Hepatocyte (in vitro differentiated cells): ENCODE results near the gene P2RX4. TPM values are rescaled to one million over a fixed set of nuclear protein-coding genes. Genes with fewer than 3 reads are reported as not detected.

Experiments
- DNase-seq: peaks from one replicate; pipeline ENCODE4 v3.0.0-alpha.2; 2016; ENCODE audit warnings: low spot score
- H2AFZ ChIP-seq: fragments of 200-600 bp; sonication (generic); 2 replicates; pipeline ENCODE4 v1.6.0; 2016; ENCODE audit warnings: antibody characterized with exemption, mild to moderate bottlenecking
- H3K27ac ChIP-seq: fragments of 200-600 bp; sonication (generic); 2 replicates; pipeline ENCODE4 v1.5.1; 2016; ENCODE audit warnings: mild to moderate bottlenecking
- H3K27me3 ChIP-seq: fragments of 200-600 bp; sonication (generic); 2 replicates; pipeline ENCODE4 v1.6.1; 2016
- H3K36me3 ChIP-seq: fragments of 200-600 bp; sonication (generic); replicated peaks from 2 replicates; pipeline ENCODE4 v1.5.1; 2016; ENCODE audit warnings: low read depth; ENCODE audit not compliant: insufficient read depth
- H3K4me1 ChIP-seq: fragments of 200-600 bp; sonication (generic); 2 replicates; pipeline ENCODE4 v1.5.1; 2016; ENCODE audit warnings: mild to moderate bottlenecking, moderate library complexity; ENCODE audit not compliant: insufficient read depth
- H3K4me2 ChIP-seq: fragments of 200-600 bp; sonication (generic); 2 replicates; pipeline ENCODE4 v1.6.0; 2016
- H3K4me3 ChIP-seq: fragments of 200-600 bp; sonication (generic); 2 replicates; pipeline ENCODE4 v1.5.1; 2016; ENCODE audit warnings: mild to moderate bottlenecking
- H3K79me2 ChIP-seq: fragments of 200-600 bp; sonication (generic); 2 replicates; pipeline ENCODE4 v1.6.0; 2017; ENCODE audit warnings: mild to moderate bottlenecking
- H3K9me2 ChIP-seq: fragments of 200-600 bp; sonication (generic); replicated peaks from 2 replicates; pipeline ENCODE4 v1.6.0; 2017; ENCODE audit warnings: mild to moderate bottlenecking; ENCODE audit not compliant: insufficient read depth
- H3K9me3 ChIP-seq: fragments of 200-600 bp; sonication (generic); 2 replicates; pipeline ENCODE4 v1.5.1; 2016; ENCODE audit warnings: low read depth, mild to moderate bottlenecking
- H4K20me1 ChIP-seq: fragments of 200-600 bp; sonication (generic); 2 replicates; pipeline ENCODE4 v1.6.0; 2016; ENCODE audit warnings: mild to moderate bottlenecking; ENCODE audit not compliant: insufficient read depth, poor library complexity, severe bottlenecking
- CTCF ChIP-seq: fragments of 200-600 bp; sonication (generic); IDR thresholded peaks from 2 replicates; pipeline ENCODE4 v1.5.1; 2016; ENCODE audit warnings: antibody characterized with exemption, mild to moderate bottlenecking; ENCODE audit not compliant: poor library complexity
- EZH2 ChIP-seq: fragments of 200-600 bp; sonication (generic); IDR thresholded peaks from 2 replicates; pipeline ENCODE4 v1.6.1; 2016; ENCODE audit warnings: antibody characterized with exemption, mild to moderate bottlenecking, borderline replicate concordance
- EZH2phosphoT487 ChIP-seq: fragments of 200-600 bp; sonication (generic); IDR thresholded peaks from one replicate; pipeline ENCODE4 v1.6.1; 2018; ENCODE audit warnings: antibody characterized with exemption, mild to moderate bottlenecking, low read depth, moderate library complexity; ENCODE audit not compliant: unreplicated experiment, severe bottlenecking
- WGBS: methylation state at CpG from one replicate; pipeline ENCODE4 v1.1.6; 2016; ENCODE audit warnings: low lambda C conversion rate; ENCODE audit errors: missing lambda C conversion rate; 5-methylcytosine and 5-hydroxymethylcytosine counted together
- polyA plus RNA-seq: library from polyadenylated mRNA; unstranded; fragments of >200 nt; fragmentation: Nextera tagmentation; extraction: Ambion mirVana; gene quantifications from 2 replicates; pipeline ENCODE4 v1.2.1, GENCODE V29; 2016
- total RNA-seq: library from RNA; depleted of rRNA; stranded (reverse); fragments of >200 nt; gene quantifications from 2 replicates; pipeline ENCODE4 v1.2.3, GENCODE V29; 2014

Gene P2RX4
- total and polyA plus RNA-seq, 2 experiments from 2014 or later, result 81.8 to 94.6 TPM

GRCh38 chr12:121248622-121249021 is 38.7 kb downstream of the P2RX4 start:
- no peak for DNase-seq
- Histone ChIP-seq H3K4me2 (no peak overlapping the region), H3K9me3 (no peaks in the 10 kb centered on the region), H3K36me3 (no peaks in the 10 kb centered on the region), H3K27me3 (no peaks in the 10 kb centered on the region), H3K9me2 (no peaks in the 10 kb centered on the region), H3K27ac (no peak overlapping the region), H3K4me1 (no peaks in the 10 kb centered on the region), H2AFZ (no peak overlapping the region), H3K4me3 (no peak overlapping the region), H3K79me2 (no peaks in the 10 kb centered on the region), H4K20me1 (no peaks in the 10 kb centered on the region)
- 95% methylated on average over 20 of the region's 22 CpGs for WGBS
- TF ChIP-seq EZH2phosphoT487 (no peak), CTCF (no peak), EZH2 (no peak)

GRCh38 chr12:121250359-121250758 is 40.4 kb downstream of the P2RX4 start:
- Histone ChIP-seq H3K9me2 (no peaks in the 10 kb centered on the region), H3K4me2 (no peak overlapping the region), H3K27me3 (no peaks in the 10 kb centered on the region), H3K79me2 (no peaks in the 10 kb centered on the region), H3K9me3 (no peaks in the 10 kb centered on the region), H3K27ac (no peak overlapping the region), H3K36me3 (no peaks in the 10 kb centered on the region), H4K20me1 (no peaks in the 10 kb centered on the region), H3K4me3 (no peak overlapping the region), H3K4me1 (no peaks in the 10 kb centered on the region), H2AFZ (no peak overlapping the region)
- WGBS, result 86% methylated on average over 14 of the region's 14 CpGs
- TF ChIP-seq CTCF (no peak), EZH2phosphoT487 (no peak), EZH2 (no peak)
- no peak for DNase-seq

GRCh38 chr12:121251838-121252237 is 41.9 kb downstream of the P2RX4 start:
- H3K4me2 ChIP-seq, result no peak overlapping the region
- H2AFZ ChIP-seq, result no peak overlapping the region
- H3K9me2 ChIP-seq, result no peaks in the 10 kb centered on the region
- H3K27ac ChIP-seq, result no peak overlapping the region
- H3K9me3 ChIP-seq, result no peaks in the 10 kb centered on the region
- H3K79me2 ChIP-seq, result no peaks in the 10 kb centered on the region
- no peaks in the 10 kb centered on the region for H3K36me3 ChIP-seq
- H4K20me1 ChIP-seq, result no peaks in the 10 kb centered on the region
- no peaks in the 10 kb centered on the region for H3K27me3 ChIP-seq
- no peak for TF ChIP-seq EZH2phosphoT487
- no peak for TF ChIP-seq EZH2
- TF ChIP-seq CTCF, result no peak
- no peak overlapping the region for H3K4me3 ChIP-seq
- no peak for DNase-seq
- H3K4me1 ChIP-seq, result no peaks in the 10 kb centered on the region
- 98% methylated on average over 2 of the region's 2 CpGs for WGBS

- no peaks in the 10 kb centered on the region for H3K79me2 ChIP-seq
- DNase-seq, result no peak
- H3K27me3 ChIP-seq, result no peaks in the 10 kb centered on the region
- TF ChIP-seq CTCF (no peak), EZH2phosphoT487 (no peak), EZH2 (no peak)
- no peak overlapping the region for H3K27ac ChIP-seq
- H3K9me2 ChIP-seq, result no peaks in the 10 kb centered on the region
- H3K4me1 ChIP-seq, result no peaks in the 10 kb centered on the region
- no peak overlapping the region for H3K4me3 ChIP-seq
- no peak overlapping the region for H2AFZ ChIP-seq
- H3K9me3 ChIP-seq, result no peaks in the 10 kb centered on the region
- H3K4me2 ChIP-seq, result no peak overlapping the region
- no peaks in the 10 kb centered on the region for H3K36me3 ChIP-seq
- no peaks in the 10 kb centered on the region for H4K20me1 ChIP-seq
- WGBS, result over 99% methylated on average over 9 of the region's 9 CpGs
These were observed 42.9 kb downstream of the P2RX4 start for GRCh38 chr12:121252712-121253345.
